Natural killer cell (primary cell): ENCODE measurements around the gene DISC1. TPM values are rescaled to one million over a fixed set of nuclear protein-coding genes. Genes with fewer than 3 reads are reported as not detected.

ENCODE experiments used
- ATAC-seq, 3 donors: fragments of 150-1000 bp in 2 of 3; fragments of 200-7000 bp in 1 of 3; cut with Tn5 transposase; 1 replicate in 1 of 3; 2 replicates in 2 of 3; pipeline ENCODE4 v1.10.0; 2021; ENCODE audit warnings: mild to moderate bottlenecking in 2 of 3, moderate library complexity in 2 of 3
- DNase-seq, 2 donors: peaks; one replicate each; pipeline versions ENCODE4 v3.0.0 to v3.0.0-alpha.2; 2013 to 2021; ENCODE audit warnings: mixed read lengths in 1 of 2
- H3K27ac ChIP-seq: one replicate; pipeline ENCODE4 v1.5.1; 2013; ENCODE audit warnings: mild to moderate bottlenecking, low read length
- H3K27me3 ChIP-seq: one replicate; pipeline ENCODE4 v1.6.1; 2013; ENCODE audit warnings: low read length; ENCODE audit not compliant: control insufficient read depth, insufficient read depth
- H3K36me3 ChIP-seq: one replicate; pipeline ENCODE4 v1.6.1; 2013; ENCODE audit warnings: low read length; ENCODE audit not compliant: control insufficient read depth, insufficient read depth
- H3K4me1 ChIP-seq: one replicate; pipeline ENCODE4 v1.6.1; 2013; ENCODE audit warnings: low read length; ENCODE audit not compliant: control insufficient read depth, insufficient read depth
- H3K4me3 ChIP-seq: one replicate; pipeline ENCODE4 v1.5.1; 2013; ENCODE audit warnings: low read length
- H3K9me3 ChIP-seq: one replicate; pipeline ENCODE4 v1.6.1; 2013; ENCODE audit warnings: low read length; ENCODE audit not compliant: control insufficient read depth, insufficient read depth
- H3K27ac Mint-ChIP-seq, 2 donors: one replicate each; pipeline ENCODE4 v1.8.0; 2022; ENCODE audit warnings: mild to moderate bottlenecking in 2 of 2, mixed read lengths in 2 of 2, moderate library complexity in 1 of 2
- H3K27me3 Mint-ChIP-seq, 2 donors: one replicate each; pipeline ENCODE4 v1.8.0; 2022; ENCODE audit warnings: low read depth in 2 of 2, mixed read lengths in 2 of 2
- H3K36me3 Mint-ChIP-seq: one replicate; pipeline ENCODE4 v1.8.0; 2022; ENCODE audit warnings: mixed read lengths
- H3K4me1 Mint-ChIP-seq, 2 donors: one replicate each; pipeline ENCODE4 v1.8.0; 2022; ENCODE audit warnings: mixed read lengths in 2 of 2
- H3K4me3 Mint-ChIP-seq: one replicate; pipeline ENCODE4 v1.8.0; 2022; ENCODE audit warnings: mild to moderate bottlenecking, moderate library complexity, mixed read lengths
- H3K9me3 Mint-ChIP-seq, 2 donors: one replicate each; pipeline ENCODE4 v1.8.0; 2022; ENCODE audit warnings: mixed read lengths in 2 of 2
- CTCF ChIP-seq: fragments of 200-600 bp; IDR thresholded peaks from one replicate; pipeline ENCODE4 v1.8.0; 2022; ENCODE audit warnings: antibody characterized with exemption
- WGBS: methylation state at CpG from one replicate; pipeline ENCODE4 v1.1.7; 2013; ENCODE audit warnings: missing lambda C conversion rate; ENCODE audit not compliant: insufficient coverage; 5-methylcytosine and 5-hydroxymethylcytosine counted together
- intact Hi-C: fragments of 100-400 bp; cut with micrococcal nuclease; formaldehyde crosslinking; loops from one replicate; pipeline ENCODE4 v1.14.2; 2022
- total RNA-seq, 4 donors: library from RNA; stranded (reverse); fragments of 120-200 nt in 1 of 4; gene quantifications; one replicate each; pipeline versions ENCODE4 v1.2.3 to v1.2.4, GENCODE V29; 2013 to 2022

The DISC1 gene
- total RNA-seq, 3 donors from 2014 or later (not counting 1 experiment from before 2014, with no cell fraction given), result 5.9 to 10.7 (median 9.7) TPM

DNA sequence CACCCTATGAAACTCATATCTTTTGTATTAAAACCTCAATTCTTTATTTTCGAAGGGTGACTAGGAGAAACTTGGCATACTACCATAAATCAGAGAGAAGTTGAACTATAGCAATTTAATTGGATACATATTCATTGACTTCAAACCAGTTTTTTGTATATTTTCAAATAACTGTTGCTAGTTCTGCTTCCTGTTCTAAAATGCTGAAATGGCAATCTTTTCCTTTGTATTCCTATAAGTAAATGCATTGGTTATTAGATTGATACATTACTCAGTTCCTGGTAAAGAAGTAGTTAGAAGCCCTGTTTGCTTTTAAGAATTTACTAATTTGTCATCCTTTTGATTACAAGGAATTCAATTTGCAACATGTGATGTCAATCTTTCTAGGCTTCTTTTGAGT lies 200.0 kb downstream of the DISC1 start:
- DNase-seq (no peak), ATAC-seq (no peak)
- Histone ChIP-seq H3K9me3 (no peaks in the 10 kb centered on the region), H3K36me3 (peaks cover 1% of the 10 kb centered on the region), H3K27me3 (no peaks in the 10 kb centered on the region), H3K4me1 (no peaks in the 10 kb centered on the region), H3K27ac (no peak overlapping the region), H3K4me3 (no peak overlapping the region)
- TF ChIP-seq CTCF, result no peak
- Mint-ChIP-seq H3K36me3 (no peaks in the 10 kb centered on the region), H3K27ac (no peak overlapping the region), H3K4me3 (no peak overlapping the region), H3K9me3 (no peaks in the 10 kb centered on the region), H3K27me3 (no peaks in the 10 kb centered on the region), H3K4me1 (no peaks in the 10 kb centered on the region)
- intact Hi-C loops, result no loop called here
- WGBS, result no CpG with 5 or more reads among the region's 1 CpG

- Mint-ChIP-seq H3K27ac (no peak overlapping the region), H3K4me3 (no peak overlapping the region), H3K36me3 (no peaks in the 10 kb centered on the region), H3K27me3 (no peaks in the 10 kb centered on the region), H3K9me3 (no peaks in the 10 kb centered on the region), H3K4me1 (no peaks in the 10 kb centered on the region)
- no peak for TF ChIP-seq CTCF
- H3K4me1 ChIP-seq, result no peaks in the 10 kb centered on the region
- ATAC-seq, result no peak
- 29% methylated on average over 1 of the region's 2 CpGs for WGBS
- H3K27ac ChIP-seq, result no peak overlapping the region
- intact Hi-C loops, result no loop called here
- no peak for DNase-seq
- H3K9me3 ChIP-seq, result no peaks in the 10 kb centered on the region
- peaks cover 1% of the 10 kb centered on the region for H3K36me3 ChIP-seq
- H3K4me3 ChIP-seq, result no peak overlapping the region
- no peaks in the 10 kb centered on the region for H3K27me3 ChIP-seq
Observed at GRCh38 chr1:231827337-231828105, 200.9 kb downstream of the DISC1 start.

GRCh38 chr1:231828182-231828920 lies 201.8 kb downstream of the DISC1 start:
- 87% methylated on average over 3 of the region's 5 CpGs for WGBS
- no peaks in the 10 kb centered on the region for H3K9me3 Mint-ChIP-seq
- Histone ChIP-seq H3K9me3 (no peaks in the 10 kb centered on the region), H3K27me3 (no peaks in the 10 kb centered on the region), H3K36me3 (peaks cover 1% of the 10 kb centered on the region), H3K4me3 (no peak overlapping the region), H3K27ac (no peak overlapping the region), H3K4me1 (no peaks in the 10 kb centered on the region)
- ATAC-seq (no peak), DNase-seq (no peak)
- H3K4me3 Mint-ChIP-seq, result no peak overlapping the region
- no peaks in the 10 kb centered on the region for H3K27me3 Mint-ChIP-seq
- TF ChIP-seq CTCF, result no peak
- H3K27ac Mint-ChIP-seq, result no peak overlapping the region
- intact Hi-C loops, result no loop called here
- no peaks in the 10 kb centered on the region for H3K36me3 Mint-ChIP-seq
- no peaks in the 10 kb centered on the region for H3K4me1 Mint-ChIP-seq
